Stomach (tissue), 9 donors: ENCODE results near the gene GNPDA1. TPM values are rescaled to one million over a fixed set of nuclear protein-coding genes. Genes with fewer than 3 reads are reported as not detected.

Source experiments
- DNase-seq, 2 donors: peaks; one replicate each; pipeline versions ENCODE4 v3.0.0 to v3.0.0-alpha.2; 2013 to 2019
- H3K27ac ChIP-seq, 5 donors: fragments of 200-600 bp in 4 of 5; sonication (generic) in 4 of 5; one replicate each; pipeline ENCODE4 v1.5.1; 2013 to 2019; ENCODE audit warnings: mild to moderate bottlenecking in 1 of 5, moderate library complexity in 1 of 5
- H3K27me3 ChIP-seq, 3 donors: fragments of 200-600 bp; sonication (generic); one replicate each; pipeline ENCODE4 v1.5.1; 2017 to 2019; ENCODE audit warnings: mixed run types in 1 of 3
- H3K36me3 ChIP-seq, 4 donors: fragments of 200-600 bp; sonication (generic); 1 replicate in 3 of 4; 2 replicates in 1 of 4; pipeline ENCODE4 v1.5.1; 2016 to 2019
- H3K4me1 ChIP-seq, 4 donors: fragments of 200-600 bp; sonication (generic); one replicate each; pipeline ENCODE4 v1.5.1; 2016 to 2019
- H3K4me3 ChIP-seq, 4 donors: fragments of 200-600 bp; sonication (generic) in 3 of 4; one replicate each; pipeline ENCODE4 v1.5.1; 2016 to 2019; ENCODE audit warnings: mild to moderate bottlenecking in 1 of 4
- H3K9me3 ChIP-seq, 4 donors: fragments of 200-600 bp; sonication (generic); one replicate each; pipeline ENCODE4 v1.5.1; 2016 to 2019
- CTCF ChIP-seq, 7 experiments: fragments of 450-650 bp in 4 of 7; fragments of 200-600 bp in 3 of 7; sonication (generic) in 3 of 7; IDR thresholded peaks; one replicate each; pipeline ENCODE4 v1.5.1; 2016 to 2019; ENCODE audit warnings: antibody characterized with exemption in 7 of 7, control low read depth in 2 of 7, mild to moderate bottlenecking in 1 of 7
- EP300 ChIP-seq: sonication (generic); formaldehyde crosslinking; IDR thresholded peaks from one replicate; pipeline ENCODE4 v1.6.1; 2017; ENCODE audit warnings: antibody characterized with exemption
- POLR2A ChIP-seq, 4 donors: fragments of 450-650 bp; IDR thresholded peaks; one replicate each; pipeline ENCODE4 v1.6.1; 2016; ENCODE audit warnings: antibody characterized with exemption in 4 of 4, control low read depth in 2 of 4, mild to moderate bottlenecking in 1 of 4, moderate library complexity in 1 of 4
- POLR2AphosphoS5 ChIP-seq, 3 donors: sonication (generic); formaldehyde crosslinking; IDR thresholded peaks; one replicate each; pipeline ENCODE4 v1.6.1; 2016; ENCODE audit warnings: antibody characterized with exemption in 3 of 3
- WGBS, 5 donors: extraction: QIAGEN DNeasy Blood & Tissue Kit in 3 of 5; methylation state at CpG; one replicate each; pipeline versions ENCODE4 v1.1.5 to v1.1.7; 2013 to 2018; 5-methylcytosine and 5-hydroxymethylcytosine counted together
- intact Hi-C: fragments of 100-400 bp; cut with DNase I; formaldehyde crosslinking; loops from one replicate; pipeline ENCODE4 v1.15.1; 2023; ENCODE audit warnings: low total_unique reads
- polyA plus RNA-seq, 3 donors: library from polyadenylated mRNA; stranded (reverse); fragments of 200-250 nt; gene quantifications; one replicate each; pipeline ENCODE4 v1.2.3, GENCODE V29; 2013
- total RNA-seq, 5 donors: library from RNA; depleted of rRNA; stranded (reverse); fragments of >200 nt; gene quantifications; one replicate each; pipeline versions ENCODE4 v1.1.0 to v1.2.3, GENCODE V29; 2014 to 2016
- donor health status: healthy with polysubstance abuse.
- donor health status: Bipolar disorder and iron deficiency.
- donor health status: healthy.

GNPDA1 gene
- total and polyA plus RNA-seq, 8 donors, result 2.7 to 18.9 (median 11.1) TPM

GRCh38 chr5:141958113-141958512 lies 54.7 kb downstream of the GNPDA1 start, which contains the start of gene PCDH12:
PCDH12 (minus strand) TSS chr5:141958202; CDS start chr5:141957851, 351 bp downstream.
- intact Hi-C loops, result loop anchor here (5.0 kb wide), 1 partner anchor 266 kb away; no protein-coding TSS in a partner anchor
- 36 to 51% (median 43%) methylated on average over 7 of the region's 7 CpGs for WGBS, 5 donors
- H3K4me1 ChIP-seq, result peaks cover 0 to 50% (median 14%) of the 10 kb centered on the region in 4 donors
- peak within 1 kb of the TSS in 4 of 5 donors; percentile 21 to 68 (median 38) for H3K27ac ChIP-seq
- DNase-seq, result peak in 1 of 2 donors; percentile 85
- no peaks in the 10 kb centered on the region for H3K9me3 ChIP-seq
- H3K36me3 ChIP-seq, result peaks cover 0 to 3% (median 0%) of the 10 kb centered on the region in 4 donors
- peak in 1 of 3 donors; percentile 35 for TF ChIP-seq POLR2AphosphoS5 (IDR thresholded peaks at IDR 0.05)
- no peak for TF ChIP-seq EP300
- H3K27me3 ChIP-seq, result no peaks in the 10 kb centered on the region
- H3K4me3 ChIP-seq, result peak within 1 kb of the TSS in 3 of 4 donors; percentile 3 to 17 (median 10)

DNA sequence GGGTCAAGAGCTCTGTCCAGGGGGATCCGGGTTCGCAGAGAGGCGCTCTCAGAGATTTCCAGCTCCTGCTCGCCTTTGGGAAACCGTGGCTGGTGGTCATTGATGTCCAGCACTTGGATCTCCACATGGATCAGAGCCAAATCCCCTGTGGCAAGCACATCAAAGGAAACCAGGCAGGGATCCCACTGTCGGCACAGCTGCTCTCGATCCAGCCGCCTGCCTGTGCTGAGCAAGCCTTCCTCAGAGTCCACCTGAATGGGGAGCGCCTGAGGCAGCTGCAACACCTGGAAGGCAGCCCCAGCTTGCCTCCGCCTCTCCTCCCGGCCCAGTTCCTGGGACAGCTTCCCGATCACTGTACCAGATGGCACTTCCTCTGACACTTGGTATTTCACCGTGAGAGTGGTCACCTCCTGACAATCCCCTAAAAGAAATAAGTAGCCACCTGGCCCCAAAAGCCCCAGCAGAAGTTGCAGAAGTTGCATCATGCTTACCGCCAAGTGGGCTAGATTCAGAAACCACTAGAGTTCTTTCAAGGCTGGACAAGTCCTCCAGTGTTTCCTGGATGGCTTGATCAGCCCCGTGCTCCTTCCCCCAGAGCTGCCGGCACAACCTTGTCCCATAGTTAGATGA lies 55.3 kb downstream of the GNPDA1 start:
- Histone ChIP-seq H3K27ac (peak overlapping the region in 4 of 5 donors; percentile 21 to 68 (median 38)), H3K4me1 (peaks cover 0 to 54% (median 14%) of the 10 kb centered on the region in 4 donors), H3K36me3 (peaks cover 0 to 3% (median 0%) of the 10 kb centered on the region in 4 donors), H3K27me3 (no peaks in the 10 kb centered on the region), H3K9me3 (no peaks in the 10 kb centered on the region), H3K4me3 (peak overlapping the region in 3 of 4 donors; percentile 3 to 17 (median 10))
- 49 to 72% (median 68%) methylated on average over 4 to 16 of the region's 16 CpGs for WGBS, 5 donors
- intact Hi-C loops, result loop anchor here (5.0 kb wide), 1 partner anchor 265 kb away; no protein-coding TSS in a partner anchor
- TF ChIP-seq CTCF (IDR thresholded peaks at IDR 0.05) (no peak), EP300 (no peak), POLR2A (IDR thresholded peaks at IDR 0.05) (no peak), POLR2AphosphoS5 (IDR thresholded peaks at IDR 0.05) (no peak)
- no peak for DNase-seq

GRCh38 chr5:141954194-141954593 lies 58.6 kb downstream of the GNPDA1 start:
- 73 to 96% (median 94%) methylated on average over 2 of the region's 2 CpGs for WGBS, 5 donors
- TF ChIP-seq POLR2AphosphoS5 (IDR thresholded peaks at IDR 0.05) (no peak), CTCF (IDR thresholded peaks at IDR 0.05) (no peak), POLR2A (IDR thresholded peaks at IDR 0.05) (no peak), EP300 (no peak)
- peaks cover 0 to 7% (median 2%) of the 10 kb centered on the region in 4 donors for H3K36me3 ChIP-seq
- peaks cover 0 to 34% (median 7%) of the 10 kb centered on the region in 4 donors for H3K4me1 ChIP-seq
- no peaks in the 10 kb centered on the region for H3K9me3 ChIP-seq
- no peak overlapping the region for H3K27ac ChIP-seq
- H3K4me3 ChIP-seq, result no peak overlapping the region
- intact Hi-C loops, result no loop called here
- no peaks in the 10 kb centered on the region for H3K27me3 ChIP-seq
- no peak for DNase-seq

GRCh38 chr5:141952020-141952419 lies 60.8 kb downstream of the GNPDA1 start:
- Histone ChIP-seq H3K36me3 (peaks cover 0 to 7% (median 2%) of the 10 kb centered on the region in 4 donors), H3K4me3 (no peak overlapping the region), H3K9me3 (no peaks in the 10 kb centered on the region), H3K4me1 (peaks cover 0 to 22% (median 2%) of the 10 kb centered on the region in 4 donors), H3K27ac (peak overlapping the region in 1 of 5 donors; percentile 21), H3K27me3 (no peaks in the 10 kb centered on the region)
- 64 to 90% (median 78%) methylated on average over 2 of the region's 2 CpGs for WGBS, 5 donors
- TF ChIP-seq POLR2AphosphoS5 (IDR thresholded peaks at IDR 0.05) (no peak), CTCF (IDR thresholded peaks at IDR 0.05) (no peak), EP300 (no peak), POLR2A (IDR thresholded peaks at IDR 0.05) (no peak)
- DNase-seq, result no peak
- intact Hi-C loops, result no loop called here
